PC-9 (cell line): ENCODE measurements around the gene LRRC56.

Experiments used
- CTCF ChIP-seq: fragments of 200-600 bp; sonication (generic); conservative IDR thresholded peaks from 2 replicates; pipeline ENCODE4 v1.6.1; 2017; ENCODE audit warnings: mixed run types, antibody characterized with exemption, mild to moderate bottlenecking, moderate library complexity
- EZH2 ChIP-seq: fragments of 200-600 bp; sonication (generic); IDR thresholded peaks from 2 replicates; pipeline ENCODE4 v1.8.0; 2017; ENCODE audit warnings: antibody characterized with exemption, low read depth

GRCh38 chr11:489610-490185, 47.6 kb upstream of the LRRC56 start:
- TF ChIP-seq CTCF, result no peak
- no peak for TF ChIP-seq EZH2
